Activated CD4-positive, alpha-beta T cell treated with anti-CD3 and anti-CD28 coated beads for 36 hours (primary cell): Measurements from ENCODE around the gene ZKSCAN5. TPM values are rescaled to one million over a fixed set of nuclear protein-coding genes. Genes with fewer than 3 reads are reported as not detected.
A peak's percentile ranks its signal among the peaks of the same experiment; 100 is the strongest.
"Not testable (repeated sequence)": the region's sequence is repeated elsewhere in the genome, so short reads cannot be mapped to it uniquely, and the experiment has no call there.

Experiments used
- ATAC-seq: fragments of 200-7000 bp; cut with Tn5 transposase; one replicate; pipeline ENCODE4 v1.10.0; 2021; ENCODE audit warnings: mild to moderate bottlenecking, moderate library complexity
- CTCF ChIA-PET: fragments of 350-600 bp; sonication (Branson Sonifier 250); formaldehyde crosslinking; loops from one replicate; lab custom pipeline; 2021; ENCODE audit warnings: antibody characterized with exemption; lab: Charles Lee
- POLR2A ChIA-PET: fragments of 350-600 bp; sonication (Branson Sonifier 250); formaldehyde crosslinking; loops from one replicate; lab custom pipeline; 2021; ENCODE audit warnings: antibody characterized with exemption, inconsistent platforms; lab: Charles Lee
- DNase-seq: peaks from one replicate; pipeline ENCODE4 v3.0.0-alpha.2; 2020
- H3K27ac Mint-ChIP-seq: one replicate; pipeline ENCODE4 v1.8.0; 2021; ENCODE audit warnings: mixed read lengths
- H3K27me3 Mint-ChIP-seq: one replicate; pipeline ENCODE4 v1.8.0; 2021; ENCODE audit warnings: mixed read lengths
- H3K36me3 Mint-ChIP-seq: one replicate; pipeline ENCODE4 v1.8.0; 2021; ENCODE audit warnings: low read depth, mixed read lengths
- H3K4me1 Mint-ChIP-seq: one replicate; pipeline ENCODE4 v1.8.0; 2021; ENCODE audit warnings: mixed read lengths
- H3K4me3 Mint-ChIP-seq: one replicate; pipeline ENCODE4 v1.8.0; 2021; ENCODE audit warnings: mild to moderate bottlenecking, moderate library complexity, mixed read lengths
- H3K9me3 Mint-ChIP-seq: one replicate; pipeline ENCODE4 v1.8.0; 2021; ENCODE audit warnings: low read depth, mixed read lengths
- intact Hi-C, 2 experiments: fragments of 100-400 bp; cut with DNase I in 1 of 2; cut with micrococcal nuclease in 1 of 2; formaldehyde crosslinking; loops; one replicate each; pipeline versions ENCODE4 v1.14.2 to v1.15.1; 2022 to 2024; cut with DNase I, micrococcal nuclease
- total RNA-seq, 2 experiments: library from RNA; stranded (reverse); gene quantifications; one replicate each; pipeline ENCODE4 v1.2.3, GENCODE V29; 2021

Gene ZKSCAN5
- total RNA-seq, 2 experiments from 2014 or later = 10.1 to 12.1 TPM

- Mint-ChIP-seq H3K27ac (no peak overlapping the region), H3K4me1 (peaks cover 49% of the 10 kb centered on the region), H3K36me3 (peaks cover 58% of the 10 kb centered on the region), H3K4me3 (no peak overlapping the region), H3K27me3 (no peaks in the 10 kb centered on the region), H3K9me3 (no peaks in the 10 kb centered on the region)
- ChIA-PET POLR2A (no interaction called here), CTCF (interaction anchor here (0.6 kb wide), 2 partner anchors 34 to 57 kb away, joined by 3 read pairs; partner anchors contain the start of gene ZKSCAN5)
- intact Hi-C loops = no loop called here
- DNase-seq (no peak), ATAC-seq (no peak)
Measured at GRCh38 chr7:99561737-99562051, 57.2 kb downstream of the ZKSCAN5 start.

- no peaks in the 10 kb centered on the region for H3K27me3 Mint-ChIP-seq
- no peak overlapping the region for H3K4me3 Mint-ChIP-seq
- ATAC-seq (no peak), DNase-seq (no peak)
- POLR2A ChIA-PET = interaction anchor here (0.5 kb wide), 1 partner anchor 53 kb away, joined by 3 read pairs; no protein-coding TSS in a partner anchor
- H3K36me3 Mint-ChIP-seq = peaks cover 56% of the 10 kb centered on the region
- H3K4me1 Mint-ChIP-seq = peaks cover 44% of the 10 kb centered on the region
- no peaks in the 10 kb centered on the region for H3K9me3 Mint-ChIP-seq
- CTCF ChIA-PET = no interaction called here
- peak overlapping the region; percentile 69 for H3K27ac Mint-ChIP-seq
- intact Hi-C loops = no loop called here
Measured at GRCh38 chr7:99562114-99562784, 57.8 kb downstream of the ZKSCAN5 start.

GRCh38 chr7:99562832-99563231, 58.4 kb downstream of the ZKSCAN5 start:
- Mint-ChIP-seq H3K36me3 (peaks cover 54% of the 10 kb centered on the region), H3K4me3 (no peak overlapping the region), H3K27me3 (no peaks in the 10 kb centered on the region), H3K9me3 (no peaks in the 10 kb centered on the region), H3K4me1 (peaks cover 41% of the 10 kb centered on the region), H3K27ac (peak overlapping the region; percentile 69)
- POLR2A ChIA-PET = interaction anchor here (0.5 kb wide), 1 partner anchor 52 kb away, joined by 3 read pairs; no protein-coding TSS in a partner anchor
- CTCF ChIA-PET = no interaction called here
- ATAC-seq = peak; percentile 71
- peak; percentile 73 for DNase-seq
- intact Hi-C loops = no loop called here

- no peak for DNase-seq
- H3K36me3 Mint-ChIP-seq = peaks cover 53% of the 10 kb centered on the region
- peak overlapping the region; percentile 45 for H3K27ac Mint-ChIP-seq
- no peak overlapping the region for H3K4me3 Mint-ChIP-seq
- CTCF ChIA-PET = no interaction called here
- H3K4me1 Mint-ChIP-seq = peaks cover 41% of the 10 kb centered on the region
- ATAC-seq = no peak
- no peaks in the 10 kb centered on the region for H3K9me3 Mint-ChIP-seq
- H3K27me3 Mint-ChIP-seq = no peaks in the 10 kb centered on the region
- intact Hi-C loops = no loop called here
- POLR2A ChIA-PET = interaction anchor here (0.7 kb wide), 1 partner anchor 64 kb away, joined by 3 read pairs; the partner anchor contains the start of gene ZNF394
Measured at GRCh38 chr7:99563650-99564049, 59.2 kb downstream of the ZKSCAN5 start.

- H3K27ac Mint-ChIP-seq, DNase-seq, H3K9me3 Mint-ChIP-seq, intact Hi-C loops, H3K4me3 Mint-ChIP-seq, H3K4me1 Mint-ChIP-seq, ATAC-seq, POLR2A ChIA-PET, H3K27me3 Mint-ChIP-seq: not testable (repeated sequence)
- CTCF ChIA-PET = interaction anchor here (0.6 kb wide), 1 partner anchor 243 kb away, joined by 4 read pairs; the partner anchor contains the start of gene ARPC1A
- peaks cover 62% of the 10 kb centered on the region for H3K36me3 Mint-ChIP-seq
Measured at GRCh38 chr7:99568770-99569169, 64.3 kb downstream of the ZKSCAN5 start.

- H3K4me3 Mint-ChIP-seq = no peak overlapping the region
- ChIA-PET POLR2A (no interaction called here), CTCF (no interaction called here)
- ATAC-seq (no peak), DNase-seq (no peak)
- no peaks in the 10 kb centered on the region for H3K9me3 Mint-ChIP-seq
- H3K36me3 Mint-ChIP-seq = peaks cover 43% of the 10 kb centered on the region
- H3K4me1 Mint-ChIP-seq = no peaks in the 10 kb centered on the region
- intact Hi-C loops = no loop called here
- H3K27me3 Mint-ChIP-seq = no peaks in the 10 kb centered on the region
- H3K27ac Mint-ChIP-seq = no peak overlapping the region
Measured at GRCh38 chr7:99571768-99572167, 67.3 kb downstream of the ZKSCAN5 start.

GRCh38 chr7:99573257-99573656, 68.8 kb downstream of the ZKSCAN5 start:
- no peaks in the 10 kb centered on the region for H3K9me3 Mint-ChIP-seq
- H3K27ac Mint-ChIP-seq = peak overlapping the region; percentile 55
- peaks cover 40% of the 10 kb centered on the region for H3K36me3 Mint-ChIP-seq
- POLR2A ChIA-PET = no interaction called here
- H3K27me3 Mint-ChIP-seq = no peaks in the 10 kb centered on the region
- H3K4me3 Mint-ChIP-seq = no peak overlapping the region
- peaks cover 2% of the 10 kb centered on the region for H3K4me1 Mint-ChIP-seq
- intact Hi-C loops = no loop called here
- DNase-seq (no peak), ATAC-seq (no peak)
- CTCF ChIA-PET = no interaction called here

- Mint-ChIP-seq H3K27ac (no peak overlapping the region), H3K4me1 (peaks cover 17% of the 10 kb centered on the region), H3K36me3 (peaks cover 27% of the 10 kb centered on the region), H3K27me3 (no peaks in the 10 kb centered on the region), H3K4me3 (no peak overlapping the region), H3K9me3 (no peaks in the 10 kb centered on the region)
- ChIA-PET POLR2A (no interaction called here), CTCF (interaction anchor here (0.6 to 0.7 kb wide), 2 partner anchors 18 to 105 kb away, joined by 3 read pairs; partner anchors contain the start of gene ZNF655)
- ATAC-seq = no peak
- no peak for DNase-seq
- intact Hi-C loops = no loop called here
Measured at GRCh38 chr7:99576251-99576650, 71.8 kb downstream of the ZKSCAN5 start.

- intact Hi-C loops = no loop called here
- peak overlapping the region; percentile 70 for H3K4me3 Mint-ChIP-seq
- no peaks in the 10 kb centered on the region for H3K36me3 Mint-ChIP-seq
- DNase-seq (no peak), ATAC-seq (no peak)
- no peak overlapping the region for H3K27ac Mint-ChIP-seq
- H3K27me3 Mint-ChIP-seq = no peaks in the 10 kb centered on the region
- POLR2A ChIA-PET = no interaction called here
- no peaks in the 10 kb centered on the region for H3K9me3 Mint-ChIP-seq
- CTCF ChIA-PET = interaction anchor here (0.6 to 1.4 kb wide), 3 partner anchors 20 to 677 kb away, joined by 3 read pairs; no protein-coding TSS in a partner anchor
- H3K4me1 Mint-ChIP-seq = peaks cover 19% of the 10 kb centered on the region
Measured at GRCh38 chr7:99579281-99579955, 75.0 kb downstream of the ZKSCAN5 start.

GRCh38 chr7:99579956-99580777, 75.7 kb downstream of the ZKSCAN5 start:
- ChIA-PET POLR2A (interaction anchor here (1.1 kb wide), 1 partner anchor 109 kb away, joined by 6 read pairs; no protein-coding TSS in a partner anchor), CTCF (interaction anchor here (0.5 to 1.4 kb wide), 7 partner anchors 19 to 1251 kb away, joined by 3 to 4 read pairs (median 3); no protein-coding TSS in a partner anchor)
- ATAC-seq = peak; percentile 78
- H3K27ac Mint-ChIP-seq = peak overlapping the region; percentile 73
- H3K9me3 Mint-ChIP-seq = no peaks in the 10 kb centered on the region
- H3K27me3 Mint-ChIP-seq = no peaks in the 10 kb centered on the region
- H3K36me3 Mint-ChIP-seq = no peaks in the 10 kb centered on the region
- peak overlapping the region; percentile 70 for H3K4me3 Mint-ChIP-seq
- peak; percentile 75 for DNase-seq
- intact Hi-C loops = loop anchor here (1.0 to 2.0 kb wide), 2 partner anchors 37 to 108 kb away; partner anchors contain the start of genes ZSCAN25 (in 2 of the 2) and ZNF789 (in 1 of the 2)
- peaks cover 19% of the 10 kb centered on the region for H3K4me1 Mint-ChIP-seq
